Measurements from ENCODE around the gene APEX2.

The APEX2 gene

GRCh38 chrX:54995621-54996020 is 4.5 kb upstream of the APEX2 start:
- no peak overlapping the region for H3K9ac ChIP-seq (ENCODE audit: insufficient read length, low read depth)
- no peaks in the 10 kb centered on the region for H3K36me3 ChIP-seq (ENCODE audit: insufficient read depth, insufficient read length, low read length)
- no peaks in the 10 kb centered on the region for H3K4me1 ChIP-seq (ENCODE audit: insufficient read depth, insufficient read length)
- DNase-seq (ENCODE audit: low read depth, low spot score) = no peak
- no peak for TF ChIP-seq ZNF274 (IDR thresholded peaks at IDR 0.05; ENCODE audit: low read depth, low read length)
- H3K9me3 ChIP-seq (ENCODE audit: insufficient read depth, low read length) = no peaks in the 10 kb centered on the region
- H3K27me3 ChIP-seq (ENCODE audit: insufficient read depth, insufficient read length) = no peaks in the 10 kb centered on the region
- H3K4me3 ChIP-seq (ENCODE audit: insufficient read length, low read depth) = no peak overlapping the region

- no peaks in the 10 kb centered on the region for H3K9me3 ChIP-seq (ENCODE audit: insufficient read depth, low read length)
- H3K4me3 ChIP-seq (ENCODE audit: insufficient read length, low read depth) = no peak overlapping the region
- no peak overlapping the region for H3K9ac ChIP-seq (ENCODE audit: insufficient read length, low read depth)
- H3K27me3 ChIP-seq (ENCODE audit: insufficient read depth, insufficient read length) = no peaks in the 10 kb centered on the region
- H3K4me1 ChIP-seq (ENCODE audit: insufficient read depth, insufficient read length) = no peaks in the 10 kb centered on the region
- peaks cover 68% of the 10 kb centered on the region for H3K36me3 ChIP-seq (ENCODE audit: insufficient read depth, insufficient read length, low read length)
- no peak for DNase-seq (ENCODE audit: low read depth, low spot score)
- TF ChIP-seq YY1 (IDR thresholded peaks at IDR 0.05; ENCODE audit: insufficient read depth, insufficient read length) (no peak), SUZ12 (IDR thresholded peaks at IDR 0.05; ENCODE audit: extremely low read depth, insufficient read depth, insufficient read length) (no peak), ZNF274 (IDR thresholded peaks at IDR 0.05; ENCODE audit: low read depth, low read length) (no peak)
These were observed 4.1 kb downstream of the APEX2 start for GRCh38 chrX:55004231-55004630.

- Histone ChIP-seq H3K9me3 (ENCODE audit: insufficient read depth, low read length) (no peaks in the 10 kb centered on the region), H3K27me3 (ENCODE audit: insufficient read depth, insufficient read length) (no peaks in the 10 kb centered on the region), H3K4me3 (ENCODE audit: insufficient read length, low read depth) (no peak overlapping the region), H3K36me3 (ENCODE audit: insufficient read depth, insufficient read length, low read length) (peaks cover 68% of the 10 kb centered on the region), H3K4me1 (ENCODE audit: insufficient read depth, insufficient read length) (no peaks in the 10 kb centered on the region), H3K9ac (ENCODE audit: insufficient read length, low read depth) (no peak overlapping the region)
- TF ChIP-seq YY1 (IDR thresholded peaks at IDR 0.05; ENCODE audit: insufficient read depth, insufficient read length) (no peak), SUZ12 (IDR thresholded peaks at IDR 0.05; ENCODE audit: extremely low read depth, insufficient read depth, insufficient read length) (no peak), ZNF274 (IDR thresholded peaks at IDR 0.05; ENCODE audit: low read depth, low read length) (no peak)
- DNase-seq (ENCODE audit: low read depth, low spot score) = no peak
These were observed 5.1 kb downstream of the APEX2 start for GRCh38 chrX:55005256-55005655.

- no peak overlapping the region for H3K4me3 ChIP-seq (ENCODE audit: insufficient read length, low read depth)
- TF ChIP-seq ZNF274 (IDR thresholded peaks at IDR 0.05; ENCODE audit: low read depth, low read length) = no peak
- no peak for TF ChIP-seq YY1 (IDR thresholded peaks at IDR 0.05; ENCODE audit: insufficient read depth, insufficient read length)
- no peak for TF ChIP-seq SUZ12 (IDR thresholded peaks at IDR 0.05; ENCODE audit: extremely low read depth, insufficient read depth, insufficient read length)
- H3K9me3 ChIP-seq (ENCODE audit: insufficient read depth, low read length) = no peaks in the 10 kb centered on the region
- H3K4me1 ChIP-seq (ENCODE audit: insufficient read depth, insufficient read length) = no peaks in the 10 kb centered on the region
- H3K9ac ChIP-seq (ENCODE audit: insufficient read length, low read depth) = no peak overlapping the region
- H3K36me3 ChIP-seq (ENCODE audit: insufficient read depth, insufficient read length, low read length) = peaks cover 59% of the 10 kb centered on the region
- no peak for DNase-seq (ENCODE audit: low read depth, low spot score)
- H3K27me3 ChIP-seq (ENCODE audit: insufficient read depth, insufficient read length) = no peaks in the 10 kb centered on the region
These were observed 6.9 kb downstream of the APEX2 start for GRCh38 chrX:55006827-55007621.

GRCh38 chrX:55007656-55008055 is 7.5 kb downstream of the APEX2 start:
- no peaks in the 10 kb centered on the region for H3K4me1 ChIP-seq (ENCODE audit: insufficient read depth, insufficient read length)
- peaks cover 53% of the 10 kb centered on the region for H3K36me3 ChIP-seq (ENCODE audit: insufficient read depth, insufficient read length, low read length)
- H3K4me3 ChIP-seq (ENCODE audit: insufficient read length, low read depth) = no peak overlapping the region
- H3K9ac ChIP-seq (ENCODE audit: insufficient read length, low read depth) = no peak overlapping the region
- TF ChIP-seq YY1 (IDR thresholded peaks at IDR 0.05; ENCODE audit: insufficient read depth, insufficient read length) (no peak), SUZ12 (IDR thresholded peaks at IDR 0.05; ENCODE audit: extremely low read depth, insufficient read depth, insufficient read length) (no peak), ZNF274 (IDR thresholded peaks at IDR 0.05; ENCODE audit: low read depth, low read length) (no peak)
- H3K27me3 ChIP-seq (ENCODE audit: insufficient read depth, insufficient read length) = no peaks in the 10 kb centered on the region
- no peaks in the 10 kb centered on the region for H3K9me3 ChIP-seq (ENCODE audit: insufficient read depth, low read length)
- DNase-seq (ENCODE audit: low read depth, low spot score) = no peak

- Histone ChIP-seq H3K4me1 (ENCODE audit: insufficient read depth, insufficient read length) (no peaks in the 10 kb centered on the region), H3K36me3 (ENCODE audit: insufficient read depth, insufficient read length, low read length) (peaks cover 42% of the 10 kb centered on the region), H3K9ac (ENCODE audit: insufficient read length, low read depth) (no peak overlapping the region), H3K27me3 (ENCODE audit: insufficient read depth, insufficient read length) (no peaks in the 10 kb centered on the region), H3K9me3 (ENCODE audit: insufficient read depth, low read length) (no peaks in the 10 kb centered on the region), H3K4me3 (ENCODE audit: insufficient read length, low read depth) (no peak overlapping the region)
- DNase-seq (ENCODE audit: low read depth, low spot score) = no peak
- TF ChIP-seq SUZ12 (IDR thresholded peaks at IDR 0.05; ENCODE audit: extremely low read depth, insufficient read depth, insufficient read length) (no peak), YY1 (IDR thresholded peaks at IDR 0.05; ENCODE audit: insufficient read depth, insufficient read length) (no peak), ZNF274 (IDR thresholded peaks at IDR 0.05; ENCODE audit: low read depth, low read length) (no peak)
These were observed 8.6 kb downstream of the APEX2 start for GRCh38 chrX:55008571-55009358.

- Histone ChIP-seq H3K36me3 (ENCODE audit: insufficient read depth, insufficient read length, low read length) (peaks cover 16% of the 10 kb centered on the region), H3K4me1 (ENCODE audit: insufficient read depth, insufficient read length) (no peaks in the 10 kb centered on the region), H3K27me3 (ENCODE audit: insufficient read depth, insufficient read length) (no peaks in the 10 kb centered on the region), H3K9ac (ENCODE audit: insufficient read length, low read depth) (no peak overlapping the region), H3K4me3 (ENCODE audit: insufficient read length, low read depth) (no peak overlapping the region), H3K9me3 (ENCODE audit: insufficient read depth, low read length) (no peaks in the 10 kb centered on the region)
- no peak for DNase-seq (ENCODE audit: low read depth, low spot score)
- TF ChIP-seq ZNF274 (IDR thresholded peaks at IDR 0.05; ENCODE audit: low read depth, low read length) (no peak), SUZ12 (IDR thresholded peaks at IDR 0.05; ENCODE audit: extremely low read depth, insufficient read depth, insufficient read length) (no peak), YY1 (IDR thresholded peaks at IDR 0.05; ENCODE audit: insufficient read depth, insufficient read length) (no peak)
These were observed 11.1 kb downstream of the APEX2 start for GRCh38 chrX:55011294-55011693.
